Small intestine (tissue), 16 donors: ENCODE measurements around the gene COL1A2. TPM values are rescaled to one million over a fixed set of nuclear protein-coding genes. Genes with fewer than 3 reads are reported as not detected.

Source experiments
- DNase-seq, 2 donors: peaks; one replicate each; pipeline versions ENCODE4 v3.0.0 to v3.0.0-alpha.2; 2013
- FAIRE-seq: peaks from 2 replicates; lab custom pipeline; 2012; peaks lifted over from hg19 to GRCh38; lab: Jason Lieb, UNC
- H3K27ac ChIP-seq, 3 donors: one replicate each; pipeline ENCODE4 v1.5.1; 2013; ENCODE audit warnings: low read length in 2 of 3, mild to moderate bottlenecking in 2 of 3, control low read depth in 1 of 3, inconsistent platforms in 1 of 3, low read depth in 1 of 3, moderate library complexity in 1 of 3
- H3K27me3 ChIP-seq, 3 donors: one replicate each; pipeline ENCODE4 v1.6.1; 2013; ENCODE audit warnings: low read length in 3 of 3, inconsistent platforms in 1 of 3; ENCODE audit not compliant: control insufficient read depth in 3 of 3, insufficient read depth in 3 of 3
- H3K36me3 ChIP-seq, 3 donors: one replicate each; pipeline ENCODE4 v1.6.1; 2013; ENCODE audit warnings: low read length in 3 of 3, inconsistent platforms in 1 of 3, low read depth in 1 of 3, mild to moderate bottlenecking in 1 of 3, moderate library complexity in 1 of 3; ENCODE audit not compliant: control insufficient read depth in 3 of 3, insufficient read depth in 2 of 3
- H3K4me1 ChIP-seq, 3 donors: one replicate each; pipeline ENCODE4 v1.6.1; 2013; ENCODE audit warnings: low read length in 2 of 3, inconsistent platforms in 1 of 3, low read depth in 1 of 3, mild to moderate bottlenecking in 1 of 3, moderate library complexity in 1 of 3; ENCODE audit not compliant: control insufficient read depth in 3 of 3, insufficient read depth in 2 of 3
- H3K4me3 ChIP-seq, 3 donors: one replicate each; pipeline ENCODE4 v1.5.1; 2013; ENCODE audit warnings: low read length in 3 of 3, control low read depth in 1 of 3, inconsistent platforms in 1 of 3, low read depth in 1 of 3, mild to moderate bottlenecking in 1 of 3, moderate library complexity in 1 of 3
- H3K9me3 ChIP-seq, 2 donors: one replicate each; pipeline ENCODE4 v1.6.1; 2013; ENCODE audit warnings: low read depth in 1 of 2, low read length in 1 of 2; ENCODE audit not compliant: control insufficient read depth in 2 of 2, insufficient read depth in 1 of 2
- WGBS, 3 donors: extraction: QIAGEN DNeasy Blood & Tissue Kit; methylation state at CpG; one replicate each; pipeline ENCODE4 v1.1.7; 2013; 5-methylcytosine and 5-hydroxymethylcytosine counted together
- long read RNA-seq, 10 donors: transcript quantifications; one replicate each; lab custom pipeline, GENCODE V29; 2026
- polyA plus RNA-seq, 4 donors: library from polyadenylated mRNA; stranded (reverse) in 3 of 4; unstranded in 1 of 4; fragments of 200-250 nt in 3 of 4; fragments of 120-200 nt in 1 of 4; gene quantifications; one replicate each; pipeline versions ENCODE4 v1.2.1 to v1.2.3, GENCODE V29; 2013
- donor health status: healthy with polysubstance abuse.
- donor health status: control.
- donor health status: control.
- donor health status: Bipolar disorder and iron deficiency.
- donor health status: healthy.

Gene COL1A2
- 100 to 1,000 TPM in 1 of 4 donors, 10 to 100 TPM in 2, 1 to 10 TPM in 1; 2.0 to 350 (median 44.2) TPM for polyA plus RNA-seq
- long read RNA-seq, donor 1, transcript COL1A2-203 (4 exons, 1,123 nt) = major isoform, 9 of 121 reads
- long read RNA-seq, donor 1, partial matches to known transcripts = 88 of 121 reads
- long read RNA-seq, donor 1, other reads (novel, unspliced or antisense) = 18 of 121 reads
- long read RNA-seq, donor 2, transcript COL1A2-203 (4 exons, 1,123 nt) = major isoform, 5 of 31 reads
- long read RNA-seq, donor 2, partial matches to known transcripts = 20 of 31 reads
- long read RNA-seq, donor 2, other reads (novel, unspliced or antisense) = 5 of 31 reads
- long read RNA-seq, donor 3, transcript COL1A2-205 (4 exons, 656 nt) = minor isoform, 9 of 457 reads
- long read RNA-seq, donor 3, transcript COL1A2-203 (4 exons, 1,123 nt) = major isoform, 10 of 457 reads
- long read RNA-seq, donor 3, partial matches to known transcripts = 430 of 457 reads
- long read RNA-seq, donor 3, other reads (novel, unspliced or antisense) = 6 of 457 reads
- long read RNA-seq, donor 4, partial matches to known transcripts = 17 of 22 reads
- long read RNA-seq, donor 4, other reads (novel, unspliced or antisense) = 0 of 22 reads
- long read RNA-seq, donor 5, transcript COL1A2-203 (4 exons, 1,123 nt) = major isoform, 5 of 30 reads
- long read RNA-seq, donor 5, partial matches to known transcripts = 25 of 30 reads
- long read RNA-seq, donor 5, other reads (novel, unspliced or antisense) = 0 of 30 reads
- long read RNA-seq, donor 6, transcript COL1A2-203 (4 exons, 1,123 nt) = major isoform, 6 of 56 reads
- long read RNA-seq, donor 6, partial matches to known transcripts = 37 of 56 reads
- long read RNA-seq, donor 6, other reads (novel, unspliced or antisense) = 10 of 56 reads
- long read RNA-seq, donor 7, transcript COL1A2-203 (4 exons, 1,123 nt) = major isoform, 22 of 327 reads
- long read RNA-seq, donor 7, transcript COL1A2-205 (4 exons, 656 nt) = minor isoform, 7 of 327 reads
- long read RNA-seq, donor 7, partial matches to known transcripts = 212 of 327 reads
- long read RNA-seq, donor 7, other reads (novel, unspliced or antisense) = 84 of 327 reads
- long read RNA-seq, donor 8, transcript COL1A2-205 (4 exons, 656 nt) = minor isoform, 6 of 245 reads
- long read RNA-seq, donor 8, transcript COL1A2-203 (4 exons, 1,123 nt) = major isoform, 15 of 245 reads
- long read RNA-seq, donor 8, partial matches to known transcripts = 180 of 245 reads
- long read RNA-seq, donor 8, other reads (novel, unspliced or antisense) = 42 of 245 reads
- long read RNA-seq, donor 9, partial matches to known transcripts = 10 of 16 reads
- long read RNA-seq, donor 9, other reads (novel, unspliced or antisense) = 0 of 16 reads
- long read RNA-seq, donor 10, transcript COL1A2-203 (4 exons, 1,123 nt) = major isoform, 21 of 424 reads
- long read RNA-seq, donor 10, transcript COL1A2-205 (4 exons, 656 nt) = minor isoform, 9 of 424 reads
- long read RNA-seq, donor 10, partial matches to known transcripts = 330 of 424 reads
- long read RNA-seq, donor 10, other reads (novel, unspliced or antisense) = 61 of 424 reads

DNA sequence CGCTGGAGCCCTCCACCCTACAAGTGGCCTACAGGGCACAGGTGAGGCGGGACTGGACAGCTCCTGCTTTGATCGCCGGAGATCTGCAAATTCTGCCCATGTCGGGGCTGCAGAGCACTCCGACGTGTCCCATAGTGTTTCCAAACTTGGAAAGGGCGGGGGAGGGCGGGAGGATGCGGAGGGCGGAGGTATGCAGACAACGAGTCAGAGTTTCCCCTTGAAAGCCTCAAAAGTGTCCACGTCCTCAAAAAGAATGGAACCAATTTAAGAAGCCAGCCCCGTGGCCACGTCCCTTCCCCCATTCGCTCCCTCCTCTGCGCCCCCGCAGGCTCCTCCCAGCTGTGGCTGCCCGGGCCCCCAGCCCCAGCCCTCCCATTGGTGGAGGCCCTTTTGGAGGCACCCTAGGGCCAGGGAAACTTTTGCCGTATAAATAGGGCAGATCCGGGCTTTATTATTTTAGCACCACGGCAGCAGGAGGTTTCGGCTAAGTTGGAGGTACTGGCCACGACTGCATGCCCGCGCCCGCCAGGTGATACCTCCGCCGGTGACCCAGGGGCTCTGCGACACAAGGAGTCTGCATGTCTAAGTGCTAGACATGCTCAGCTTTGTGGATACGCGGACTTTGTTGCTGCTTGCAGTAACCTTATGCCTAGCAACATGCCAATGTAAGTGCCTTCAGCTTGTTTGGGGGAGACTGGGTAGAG lies at the start of gene COL1A2:
Gene COL1A2, plus strand, starts transcription at position 459 of the 704 bp plus-strand sequence. Its CDS starts 137 bp downstream, at position 596.
- Histone ChIP-seq H3K4me1 (peaks cover 0 to 20% (median 0%) of the 10 kb centered on the region in 3 donors), H3K4me3 (peak within 1 kb of the TSS in 1 of 3 donors; percentile 66), H3K9me3 (no peaks in the 10 kb centered on the region), H3K36me3 (no peaks in the 10 kb centered on the region), H3K27me3 (peaks cover 0 to 21% (median 4%) of the 10 kb centered on the region in 3 donors), H3K27ac (peak within 1 kb of the TSS in 2 of 3 donors; percentile 88 to 96)
- peak; percentile 1 to 56 for DNase-seq
- WGBS, 3 donors = 3 to 8% (median 4%) methylated on average over 30 to 32 of the region's 32 CpGs
- no peak for FAIRE-seq

DNA sequence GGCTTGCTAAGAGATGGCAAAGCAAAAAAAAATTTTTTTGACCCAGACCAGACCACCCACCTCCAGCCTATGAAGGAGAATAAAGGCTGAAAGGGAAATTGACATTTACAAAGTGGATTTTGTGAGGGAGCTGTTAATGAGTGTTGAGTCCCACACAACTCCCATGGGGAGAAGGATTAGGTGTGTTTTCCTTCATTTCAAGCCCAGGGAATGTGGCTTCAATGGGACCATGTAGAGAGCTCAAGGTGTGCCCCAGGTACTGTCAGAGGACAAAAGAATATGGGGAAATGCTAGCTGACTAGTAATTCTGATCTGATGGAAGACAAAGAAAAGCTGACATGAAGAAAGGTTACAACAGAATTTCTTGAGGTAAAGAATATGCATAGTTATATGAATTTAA lies 48.8 kb upstream of the COL1A2 start:
- Histone ChIP-seq H3K9me3 (no peaks in the 10 kb centered on the region), H3K4me1 (no peaks in the 10 kb centered on the region), H3K27ac (no peak overlapping the region), H3K4me3 (no peak overlapping the region), H3K36me3 (no peaks in the 10 kb centered on the region), H3K27me3 (no peaks in the 10 kb centered on the region)
- DNase-seq (no peak), FAIRE-seq (no peak)

DNA sequence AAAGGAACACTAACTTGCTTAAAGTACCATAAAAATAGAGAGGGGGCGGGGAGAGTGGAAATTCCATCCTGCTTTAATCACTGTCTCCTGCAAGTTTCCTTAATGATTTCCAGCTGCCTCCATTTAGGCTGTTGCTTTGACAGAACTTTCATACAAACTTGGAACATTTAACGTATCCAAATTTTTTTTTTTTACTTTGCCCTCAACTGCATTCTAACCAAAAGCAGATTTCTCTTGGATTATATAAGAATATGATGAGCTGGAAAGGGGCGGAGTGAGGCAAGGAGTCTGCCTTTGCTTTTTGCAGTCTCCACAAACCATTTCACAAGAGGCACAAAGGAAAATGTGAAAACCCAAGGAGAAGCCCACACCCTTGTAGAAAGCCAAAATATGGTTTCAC lies 46.6 kb upstream of the COL1A2 start:
- 44 to 69% (median 65%) methylated on average over 3 of the region's 3 CpGs for WGBS, 3 donors
- Histone ChIP-seq H3K4me3 (no peak overlapping the region), H3K36me3 (no peaks in the 10 kb centered on the region), H3K27ac (peak overlapping the region in 1 of 3 donors; percentile 62), H3K9me3 (no peaks in the 10 kb centered on the region), H3K27me3 (no peaks in the 10 kb centered on the region), H3K4me1 (no peaks in the 10 kb centered on the region)
- DNase-seq (peak in 1 of 2 donors; percentile 6), FAIRE-seq (no peak)

DNA sequence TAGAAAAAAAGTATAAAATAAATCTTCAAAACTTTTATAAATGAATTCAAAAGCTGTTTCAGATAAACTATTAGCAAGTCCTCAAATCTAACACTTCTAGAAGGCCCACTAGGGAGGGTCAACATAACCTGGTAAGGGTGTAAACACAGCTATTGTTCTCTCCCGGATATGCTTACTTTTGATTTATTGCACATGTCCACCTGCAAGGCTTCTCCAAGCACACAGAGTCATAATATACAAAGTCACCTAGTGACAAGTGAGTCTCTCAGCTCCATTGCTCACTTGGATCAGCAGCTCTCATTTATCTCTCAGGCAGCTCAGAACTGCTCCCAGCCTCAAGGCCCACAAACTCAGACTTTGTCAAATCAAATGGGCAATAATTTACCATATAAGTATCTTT lies 44.0 kb upstream of the COL1A2 start:
- no peaks in the 10 kb centered on the region for H3K36me3 ChIP-seq
- no peaks in the 10 kb centered on the region for H3K27me3 ChIP-seq
- DNase-seq = no peak
- no peaks in the 10 kb centered on the region for H3K9me3 ChIP-seq
- no peak overlapping the region for H3K27ac ChIP-seq
- H3K4me3 ChIP-seq = no peak overlapping the region
- no peak for FAIRE-seq
- 22 to 70% (median 43%) methylated on average over 1 of the region's 1 CpG for WGBS, 3 donors
- H3K4me1 ChIP-seq = no peaks in the 10 kb centered on the region

DNA sequence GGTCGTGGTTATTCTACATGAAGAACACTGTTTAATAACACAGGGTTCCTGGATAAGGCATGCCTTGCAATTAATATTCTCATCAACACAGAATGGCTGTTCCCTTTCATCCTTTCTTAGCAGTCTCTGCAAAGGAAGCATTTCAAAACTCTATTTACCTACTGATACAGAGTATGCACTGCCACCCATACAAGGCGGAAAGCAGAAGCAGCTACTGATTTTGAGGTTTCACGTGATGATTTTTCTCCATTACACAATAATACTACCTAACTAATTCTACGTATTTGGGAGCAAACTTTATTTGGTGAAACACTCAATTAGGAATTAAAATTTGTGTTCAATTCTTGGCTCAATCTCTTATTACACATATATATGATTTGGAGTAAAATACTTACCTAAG lies 43.0 kb upstream of the COL1A2 start:
- Histone ChIP-seq H3K36me3 (no peaks in the 10 kb centered on the region), H3K9me3 (no peaks in the 10 kb centered on the region), H3K27me3 (no peaks in the 10 kb centered on the region), H3K27ac (no peak overlapping the region), H3K4me1 (no peaks in the 10 kb centered on the region), H3K4me3 (no peak overlapping the region)
- 72 to 74% (median 72%) methylated on average over 4 of the region's 4 CpGs for WGBS, 3 donors
- DNase-seq (no peak), FAIRE-seq (no peak)

DNA sequence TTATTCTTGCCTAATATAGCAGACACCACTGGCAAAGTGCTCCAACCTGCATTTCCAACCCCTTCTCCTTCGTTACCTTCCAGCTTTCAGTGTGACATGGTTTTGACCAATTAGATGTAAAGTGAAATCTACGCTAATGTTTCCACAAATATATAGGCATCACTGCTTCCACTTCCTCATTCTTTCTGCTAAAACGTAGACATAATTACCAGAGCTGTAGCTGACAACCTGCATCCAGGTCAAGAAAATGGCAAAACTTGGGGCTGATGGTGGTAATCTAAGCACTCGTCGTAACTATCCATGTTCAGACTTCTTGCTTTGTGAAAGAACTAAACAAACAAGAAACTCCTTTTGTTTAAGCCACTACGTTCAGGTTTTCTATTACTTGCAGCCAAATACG lies 41.8 kb upstream of the COL1A2 start:
- no peak for FAIRE-seq
- 54 to 66% (median 54%) methylated on average over 7 of the region's 7 CpGs for WGBS, 3 donors

DNA sequence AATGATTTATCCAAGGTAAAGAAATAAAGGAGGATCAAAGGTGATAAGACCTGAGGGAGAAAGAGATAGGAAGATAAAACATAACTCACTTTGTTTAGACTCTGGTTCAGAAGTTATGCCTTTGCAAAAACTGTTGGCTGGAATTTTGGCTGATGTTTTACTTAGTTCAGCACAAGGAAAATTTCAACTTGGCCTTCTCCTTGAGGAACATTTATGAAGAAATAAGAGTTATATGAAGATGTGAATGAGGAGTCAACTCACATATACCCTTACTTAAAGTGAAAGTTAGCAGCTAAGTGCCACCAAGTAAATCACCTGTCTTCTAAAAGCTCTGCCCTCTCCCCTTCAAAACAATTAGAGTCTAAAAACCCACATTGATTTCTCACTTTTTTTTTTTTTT lies 39.7 kb upstream of the COL1A2 start:
- Histone ChIP-seq H3K4me3 (no peak overlapping the region), H3K36me3 (no peaks in the 10 kb centered on the region), H3K27me3 (no peaks in the 10 kb centered on the region), H3K27ac (no peak overlapping the region), H3K9me3 (no peaks in the 10 kb centered on the region), H3K4me1 (no peaks in the 10 kb centered on the region)
- FAIRE-seq = no peak
- DNase-seq = no peak

More for the DNA sequence above, 41.8 kb upstream of the COL1A2 start:
- DNase-seq = no peak
- Histone ChIP-seq H3K36me3 (no peaks in the 10 kb centered on the region), H3K9me3 (no peaks in the 10 kb centered on the region), H3K27me3 (no peaks in the 10 kb centered on the region), H3K4me1 (no peaks in the 10 kb centered on the region), H3K4me3 (no peak overlapping the region), H3K27ac (no peak overlapping the region)
